ENCODE results near the gene PPP1R37.
A peak's percentile ranks its signal among the peaks of the same experiment; 100 is the strongest.

PPP1R37 gene

GRCh38 chr19:45161738-45162607 is 69.0 kb downstream of the PPP1R37 start:
- Histone ChIP-seq H3K9me2 (replicated peaks; ENCODE audit: control insufficient read depth, low read length) (no peaks in the 10 kb centered on the region), H3K4me1 (ENCODE audit: control insufficient read depth, low read length) (peaks cover 14% of the 10 kb centered on the region), H3K79me2 (ENCODE audit: control insufficient read depth, low read length) (no peaks in the 10 kb centered on the region), H4K20me1 (ENCODE audit: control insufficient read depth, insufficient read depth, low read depth, low read length) (no peaks in the 10 kb centered on the region), H3K4me2 (ENCODE audit: low read length) (no peak overlapping the region), H3K27ac (ENCODE audit: low read depth, low read length) (no peak overlapping the region), H3K9me3 (ENCODE audit: control insufficient read depth, insufficient read depth, low read length) (no peaks in the 10 kb centered on the region), H3K4me3 (ENCODE audit: low read length) (no peak overlapping the region), H3K36me3 (ENCODE audit: control insufficient read depth, low read length) (no peaks in the 10 kb centered on the region), H3K27me3 (ENCODE audit: control insufficient read depth, low read length) (peaks cover 11% of the 10 kb centered on the region), H3F3A (ENCODE audit: control insufficient read depth, insufficient read depth) (no peaks in the 10 kb centered on the region)
- no peak for TF ChIP-seq EZH2phosphoT487 (IDR thresholded peaks at IDR 0.05; ENCODE audit: borderline replicate concordance, low read length)
- TF ChIP-seq CTCF (IDR thresholded peaks at IDR 0.05; ENCODE audit: low read depth, low read length, poor library complexity, severe bottlenecking): peak; percentile 31

DNA sequence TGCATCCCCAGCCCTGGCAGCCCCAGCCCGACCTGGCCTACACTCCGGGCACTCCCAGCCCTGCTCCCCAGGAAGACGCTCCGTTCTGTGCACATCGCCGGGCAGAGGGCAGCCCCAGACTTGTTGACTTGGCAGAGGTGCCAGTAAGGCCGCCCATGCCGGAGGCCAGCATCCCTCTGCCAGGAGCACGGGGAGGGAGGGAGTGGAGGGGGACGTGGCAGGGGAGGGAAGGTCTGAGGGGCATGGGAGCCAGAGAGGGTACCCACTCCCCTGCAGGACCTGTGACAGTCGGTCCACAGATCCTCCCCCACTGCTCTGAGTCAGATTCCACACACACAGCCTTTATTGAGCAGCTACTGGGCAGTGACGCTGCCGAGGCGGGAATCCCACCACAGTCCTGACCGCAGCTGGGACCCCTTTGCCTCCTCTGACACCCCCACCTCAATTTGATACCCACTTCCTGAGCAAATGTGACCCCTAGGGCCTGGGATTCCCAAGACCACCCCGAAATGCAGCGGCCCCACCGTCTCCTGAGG is 69.7 kb downstream of the PPP1R37 start:
- H3K4me1 ChIP-seq (ENCODE audit: control insufficient read depth, low read length): peaks cover 14% of the 10 kb centered on the region

GRCh38 chr19:45163156-45163555 is 70.2 kb downstream of the PPP1R37 start:
- Histone ChIP-seq H3K9me3 (ENCODE audit: control insufficient read depth, insufficient read depth, low read length) (no peaks in the 10 kb centered on the region), H3K9me2 (replicated peaks; ENCODE audit: control insufficient read depth, low read length) (no peaks in the 10 kb centered on the region), H3K4me2 (ENCODE audit: low read length) (no peak overlapping the region), H3K79me2 (ENCODE audit: control insufficient read depth, low read length) (no peaks in the 10 kb centered on the region), H3K27me3 (ENCODE audit: control insufficient read depth, low read length) (peaks cover 7% of the 10 kb centered on the region; the same call in 1 of the 2 replicates), H3K4me3 (ENCODE audit: low read length) (no peak overlapping the region), H4K20me1 (ENCODE audit: control insufficient read depth, insufficient read depth, low read depth, low read length) (no peaks in the 10 kb centered on the region), H3K27ac (ENCODE audit: low read depth, low read length) (no peak overlapping the region), H3K36me3 (ENCODE audit: control insufficient read depth, low read length) (no peaks in the 10 kb centered on the region), H3F3A (ENCODE audit: control insufficient read depth, insufficient read depth) (no peaks in the 10 kb centered on the region), H3K4me1 (ENCODE audit: control insufficient read depth, low read length) (peaks cover 14% of the 10 kb centered on the region)
- TF ChIP-seq EZH2phosphoT487 (IDR thresholded peaks at IDR 0.05; ENCODE audit: borderline replicate concordance, low read length) (no peak), CTCF (IDR thresholded peaks at IDR 0.05; ENCODE audit: low read depth, low read length, poor library complexity, severe bottlenecking) (no peak)

More for the DNA sequence above, 69.7 kb downstream of the PPP1R37 start:
- no peaks in the 10 kb centered on the region for H3K9me2 ChIP-seq (replicated peaks; ENCODE audit: control insufficient read depth, low read length)
- no peaks in the 10 kb centered on the region for H3K79me2 ChIP-seq (ENCODE audit: control insufficient read depth, low read length)
- no peaks in the 10 kb centered on the region for H3K36me3 ChIP-seq (ENCODE audit: control insufficient read depth, low read length)
- H3K27me3 ChIP-seq (ENCODE audit: control insufficient read depth, low read length): peaks cover 10% of the 10 kb centered on the region; the same call in 1 of the 2 replicates
- H3K4me2 ChIP-seq (ENCODE audit: low read length): no peak overlapping the region
- no peaks in the 10 kb centered on the region for H3K9me3 ChIP-seq (ENCODE audit: control insufficient read depth, insufficient read depth, low read length)
- no peak for TF ChIP-seq EZH2phosphoT487 (IDR thresholded peaks at IDR 0.05; ENCODE audit: borderline replicate concordance, low read length)
- H3F3A ChIP-seq (ENCODE audit: control insufficient read depth, insufficient read depth): no peaks in the 10 kb centered on the region
- no peak overlapping the region for H3K27ac ChIP-seq (ENCODE audit: low read depth, low read length)
- no peak overlapping the region for H3K4me3 ChIP-seq (ENCODE audit: low read length)
- H4K20me1 ChIP-seq (ENCODE audit: control insufficient read depth, insufficient read depth, low read depth, low read length): no peaks in the 10 kb centered on the region
